GM12892 (cell line): Measurements from ENCODE around the gene RGS9.
"Not testable (repeated sequence)": the region's sequence is repeated elsewhere in the genome, so short reads cannot be mapped to it uniquely, and the experiment has no call there.

Experiments used
- DNase-seq: peaks from one replicate; pipeline ENCODE4 v3.0.0; 2011; ENCODE audit not compliant: insufficient read length
- FAIRE-seq: peaks from 2 replicates; lab custom pipeline; 2011; peaks lifted over from hg19 to GRCh38; lab: Jason Lieb, UNC
- POLR2A ChIP-seq: IDR thresholded peaks from 2 replicates; pipeline ENCODE4 v1.6.1; 2011; ENCODE audit warnings: low read depth, low read length, control low read depth
- POLR2AphosphoS5 ChIP-seq: IDR thresholded peaks from 2 replicates; pipeline ENCODE4 v1.6.1; 2011; ENCODE audit warnings: low read depth, low read length, control low read depth
- TAF1 ChIP-seq: IDR thresholded peaks from 2 replicates; pipeline ENCODE4 v1.6.1; 2011; ENCODE audit warnings: low read depth, mild to moderate bottlenecking, control low read depth, low read length, borderline replicate concordance

Gene RGS9

GRCh38 chr17:65194670-65195334, 57.6 kb downstream of the RGS9 start:
- TF ChIP-seq POLR2A (no peak), POLR2AphosphoS5 (no peak), TAF1 (no peak)
- no peak for FAIRE-seq
- no peak for DNase-seq

GRCh38 chr17:65195716-65196115, 58.5 kb downstream of the RGS9 start:
- FAIRE-seq = no peak

DNA sequence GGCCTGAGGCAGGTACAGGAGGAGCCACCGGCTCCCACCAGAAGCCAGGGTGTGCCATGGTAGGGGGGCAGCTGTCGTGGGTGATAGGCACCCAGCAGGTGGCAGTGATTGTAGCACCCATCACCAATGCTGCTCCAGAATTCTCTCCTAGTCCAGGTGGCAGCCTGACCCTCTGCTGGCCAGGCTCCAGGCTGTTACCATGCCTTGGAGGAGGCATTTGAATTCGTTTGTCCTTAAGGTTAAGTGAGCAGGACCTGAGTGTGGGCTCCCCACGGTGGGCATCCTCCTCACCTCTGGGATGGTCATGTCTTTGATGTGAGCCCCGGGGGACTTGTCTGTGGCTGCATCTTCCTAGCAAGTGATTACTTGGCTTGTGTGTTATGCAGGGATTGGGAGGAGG, 59.4 kb downstream of the RGS9 start:
- no peak for FAIRE-seq
- no peak for DNase-seq
- TF ChIP-seq POLR2AphosphoS5 (no peak), TAF1 (no peak), POLR2A (no peak)

More at GRCh38 chr17:65195716-65196115, 58.5 kb downstream of the RGS9 start:
- DNase-seq = no peak
- TF ChIP-seq POLR2A (no peak), TAF1 (no peak), POLR2AphosphoS5 (no peak)

GRCh38 chr17:65197201-65197600, 60.0 kb downstream of the RGS9 start:
- FAIRE-seq (no peak), DNase-seq (no peak)
- no peak for TF ChIP-seq POLR2A
- no peak for TF ChIP-seq POLR2AphosphoS5
- TF ChIP-seq TAF1 = no peak

DNA sequence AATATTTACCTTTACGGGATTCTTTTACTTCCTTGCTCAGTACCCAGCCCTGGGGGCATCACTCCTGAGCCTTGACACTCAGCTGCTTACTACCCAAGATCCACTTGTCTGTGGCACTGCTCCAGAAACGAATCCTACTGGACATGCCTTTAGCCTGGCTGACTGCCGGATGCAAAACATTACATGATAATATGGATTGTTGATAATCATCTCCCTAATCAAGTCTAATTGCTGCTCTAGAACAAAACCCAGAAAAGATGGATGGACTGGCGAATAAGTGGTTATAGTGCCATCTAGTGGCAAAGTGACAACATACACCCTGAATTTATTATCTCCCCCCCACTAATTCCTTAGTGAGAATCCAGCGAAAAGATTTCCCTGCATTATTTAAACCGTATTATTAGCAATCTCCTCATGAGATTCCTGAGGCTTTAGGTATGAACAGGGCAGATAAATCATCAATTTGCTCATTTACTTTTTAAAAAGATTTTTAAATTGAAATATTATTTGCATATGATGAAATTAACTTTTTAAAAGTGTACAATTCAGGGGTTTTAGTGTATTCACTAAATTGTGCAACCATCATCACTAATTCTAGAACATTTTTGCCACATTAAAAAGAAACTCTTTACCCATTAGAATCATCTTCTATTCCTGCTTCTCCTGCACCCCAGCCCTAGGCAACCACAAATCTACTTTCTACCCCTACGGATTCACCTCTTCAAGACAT, 61.6 kb downstream of the RGS9 start:
- DNase-seq (peak; percentile 46), FAIRE-seq (peak; percentile 89)
- TF ChIP-seq POLR2AphosphoS5 = no peak
- no peak for TF ChIP-seq TAF1
- no peak for TF ChIP-seq POLR2A

GRCh38 chr17:65201331-65201730, 64.2 kb downstream of the RGS9 start:
- DNase-seq = no peak
- TF ChIP-seq POLR2A = no peak
- no peak for TF ChIP-seq TAF1
- no peak for TF ChIP-seq POLR2AphosphoS5
- FAIRE-seq = no peak

DNA sequence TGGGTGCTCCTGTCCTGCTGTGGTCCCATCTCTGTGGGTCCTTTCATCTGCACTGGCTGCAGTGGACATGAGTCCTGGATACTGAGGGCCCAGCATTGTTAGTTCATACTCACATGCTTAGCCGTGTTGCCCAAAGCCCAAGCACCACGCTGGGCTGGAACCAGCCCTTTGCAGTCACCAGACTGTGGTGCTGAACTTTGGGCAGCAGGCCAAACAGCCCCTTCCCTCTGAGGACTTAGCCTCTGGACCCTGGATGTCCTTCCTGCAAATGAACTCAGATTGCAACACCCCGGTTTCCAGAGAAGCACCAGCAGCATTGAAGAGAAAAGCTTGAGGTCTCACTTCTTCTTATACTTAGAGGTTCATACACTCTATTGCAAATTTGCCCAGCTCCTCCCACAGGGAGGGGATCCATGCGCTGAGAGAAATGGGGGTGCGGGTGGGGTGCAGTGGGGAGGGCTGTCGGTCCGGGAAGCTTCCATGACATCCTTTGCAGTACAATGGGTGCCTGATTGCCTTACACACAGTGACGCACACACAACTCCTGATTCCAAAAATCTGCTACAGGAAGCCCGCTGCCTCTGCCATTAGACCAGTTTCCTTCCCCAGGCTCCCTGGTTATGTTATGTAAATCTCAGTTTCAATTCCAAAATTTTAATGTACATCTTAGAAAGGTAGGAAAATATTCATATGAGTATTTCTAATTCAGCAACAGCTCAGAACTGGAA, 65.8 kb downstream of the RGS9 start:
- TF ChIP-seq POLR2A (no peak), POLR2AphosphoS5 (no peak), TAF1 (no peak)
- DNase-seq (no peak), FAIRE-seq (no peak)

GRCh38 chr17:65204001-65204400, 66.8 kb downstream of the RGS9 start:
- no peak for DNase-seq
- no peak for FAIRE-seq
- TF ChIP-seq TAF1 (no peak), POLR2AphosphoS5 (no peak), POLR2A (no peak)

DNA sequence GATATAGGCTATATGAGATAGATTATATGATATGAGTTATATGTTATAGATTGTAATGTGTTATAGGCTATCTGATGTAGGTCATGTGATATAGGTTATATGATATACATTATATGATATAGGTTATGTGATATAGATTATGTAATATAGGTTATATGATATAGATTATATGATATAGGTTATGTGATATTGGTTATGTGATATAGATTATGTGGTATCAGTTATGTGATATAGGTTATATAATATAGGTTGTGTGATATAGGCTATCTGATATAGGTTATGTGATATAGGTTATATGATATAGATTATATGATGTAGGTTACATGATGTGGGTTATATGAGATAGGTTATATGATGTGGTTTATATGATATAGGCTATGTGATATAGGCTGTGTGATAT, 68.5 kb downstream of the RGS9 start:
- DNase-seq (no peak), FAIRE-seq (peak; percentile 33)
- no peak for TF ChIP-seq POLR2AphosphoS5
- no peak for TF ChIP-seq TAF1
- no peak for TF ChIP-seq POLR2A

- FAIRE-seq, DNase-seq: not testable (repeated sequence)
Measured at GRCh38 chr17:65207448-65207847, 70.3 kb downstream of the RGS9 start.

DNA sequence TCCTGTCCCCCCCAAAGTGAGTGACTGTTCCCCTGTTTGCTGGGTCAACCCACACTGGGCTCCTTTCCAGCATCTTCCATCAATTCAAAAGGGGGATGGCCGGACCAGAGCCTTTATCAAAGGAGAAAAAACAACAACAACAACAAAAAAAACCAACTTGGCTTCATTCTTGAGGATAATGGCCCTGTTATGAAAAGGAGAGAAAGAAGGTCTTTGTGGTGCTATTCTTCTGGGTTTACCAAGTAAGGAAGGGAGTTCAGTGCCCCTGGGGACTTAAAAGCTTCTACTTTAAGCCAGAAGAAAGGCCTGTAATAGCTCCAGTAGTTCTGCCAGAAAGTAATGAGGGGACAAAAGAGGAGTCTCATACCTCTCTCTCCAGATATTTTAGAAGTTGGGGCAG, 71.5 kb downstream of the RGS9 start:
- no peak for FAIRE-seq

GRCh38 chr17:65218261-65218660, 81.1 kb downstream of the RGS9 start:
- TF ChIP-seq POLR2A (no peak), POLR2AphosphoS5 (no peak), TAF1 (no peak)
- DNase-seq (no peak), FAIRE-seq (no peak)

More for the DNA sequence above, 71.5 kb downstream of the RGS9 start:
- DNase-seq = no peak
- no peak for TF ChIP-seq POLR2A
- no peak for TF ChIP-seq POLR2AphosphoS5
- TF ChIP-seq TAF1 = no peak
